Karpas-422 (cell line): ENCODE data around the gene ZNF248. TPM values are rescaled to one million over a fixed set of nuclear protein-coding genes. Genes with fewer than 3 reads are reported as not detected.
"Not testable (repeated sequence)": the region's sequence is repeated elsewhere in the genome, so short reads cannot be mapped to it uniquely, and the experiment has no call there.

Experiments
- DNase-seq: peaks from one replicate; pipeline ENCODE4 v3.0.0-alpha.2; 2015
- H2AFZ ChIP-seq: fragments of 200-600 bp; sonication (generic); 2 replicates; pipeline ENCODE4 v1.6.1; 2014; ENCODE audit warnings: antibody characterized with exemption, low read length, mixed read lengths
- H3K27ac ChIP-seq: fragments of 200-600 bp; sonication (generic); 2 replicates; pipeline ENCODE4 v1.5.1; 2014; ENCODE audit warnings: mild to moderate bottlenecking, low read length, moderate library complexity
- H3K27me3 ChIP-seq: fragments of 200-600 bp; sonication (generic); 2 replicates; pipeline ENCODE4 v1.6.1; 2014; ENCODE audit warnings: low read length, mixed read lengths
- H3K36me3 ChIP-seq: fragments of 200-600 bp; sonication (generic); 2 replicates; pipeline ENCODE4 v1.6.1; 2014; ENCODE audit warnings: low read length, mixed read lengths; ENCODE audit not compliant: insufficient read depth
- H3K4me1 ChIP-seq: fragments of 200-600 bp; sonication (generic); 2 replicates; pipeline ENCODE4 v1.6.1; 2014; ENCODE audit warnings: mild to moderate bottlenecking, low read length, mixed read lengths
- H3K4me2 ChIP-seq: fragments of 200-600 bp; sonication (generic); 2 replicates; pipeline ENCODE4 v1.6.1; 2014; ENCODE audit warnings: low read length, low read depth, mild to moderate bottlenecking; ENCODE audit not compliant: poor library complexity, severe bottlenecking
- H3K4me3 ChIP-seq: fragments of 200-600 bp; sonication (generic); 2 replicates; pipeline ENCODE4 v1.5.1; 2014; ENCODE audit warnings: mild to moderate bottlenecking, antibody characterized with exemption, low read length, mixed read lengths
- H3K79me2 ChIP-seq: fragments of 200-600 bp; sonication (generic); 2 replicates; pipeline ENCODE4 v1.6.1; 2014; ENCODE audit warnings: mild to moderate bottlenecking, low read length, mixed read lengths
- H3K9ac ChIP-seq: fragments of 200-600 bp; sonication (generic); 2 replicates; pipeline ENCODE4 v1.6.0; 2014; ENCODE audit warnings: low read length
- H3K9me2 ChIP-seq: fragments of 200-600 bp; sonication (generic), shearing (Covaris generic); replicated peaks from 2 replicates; pipeline ENCODE4 v1.6.0; 2014; ENCODE audit warnings: mild to moderate bottlenecking, low read length, moderate library complexity; ENCODE audit not compliant: insufficient read depth
- H3K9me3 ChIP-seq: fragments of 300-700, 200-600 bp; sonication (generic); 2 replicates; pipeline ENCODE4 v1.6.1; 2014; ENCODE audit warnings: low read length, mixed read lengths
- H4K20me1 ChIP-seq: fragments of 200-600 bp; sonication (generic); 2 replicates; pipeline ENCODE4 v1.6.1; 2014; ENCODE audit warnings: mild to moderate bottlenecking, antibody characterized with exemption, low read length, low read depth; ENCODE audit not compliant: insufficient read depth
- total RNA-seq: library from RNA; depleted of rRNA; stranded (reverse); fragments of >200 nt; shearing (Covaris generic); gene quantifications from 2 replicates; pipeline ENCODE4 v1.2.3, GENCODE V29; 2014; ENCODE audit warnings: low replicate concordance

Gene ZNF248
- total RNA-seq, 1 experiment from 2014 or later: 17.7 TPM

- H3K4me3 ChIP-seq: no peak overlapping the region
- no peak overlapping the region for H3K4me2 ChIP-seq
- H3K9me3 ChIP-seq: no peaks in the 10 kb centered on the region
- H2AFZ ChIP-seq: no peak overlapping the region
- H3K9ac ChIP-seq: no peak overlapping the region
- no peaks in the 10 kb centered on the region for H3K79me2 ChIP-seq
- H3K36me3 ChIP-seq: no peaks in the 10 kb centered on the region
- H4K20me1 ChIP-seq: no peaks in the 10 kb centered on the region
- no peaks in the 10 kb centered on the region for H3K4me1 ChIP-seq
- no peak overlapping the region for H3K27ac ChIP-seq
- no peaks in the 10 kb centered on the region for H3K27me3 ChIP-seq
- peak; percentile 79 for DNase-seq
- no peaks in the 10 kb centered on the region for H3K9me2 ChIP-seq
Observed at GRCh38 chr10:37754538-37755323, 102.7 kb downstream of the ZNF248 start.

GRCh38 chr10:37752334-37752875, 105.0 kb downstream of the ZNF248 start:
- no peaks in the 10 kb centered on the region for H4K20me1 ChIP-seq
- no peak overlapping the region for H2AFZ ChIP-seq
- H3K27ac ChIP-seq: no peak overlapping the region
- H3K9me2 ChIP-seq: no peaks in the 10 kb centered on the region
- no peak overlapping the region for H3K9ac ChIP-seq
- H3K36me3 ChIP-seq: no peaks in the 10 kb centered on the region
- H3K27me3 ChIP-seq: no peaks in the 10 kb centered on the region
- peak; percentile 28 for DNase-seq
- H3K9me3 ChIP-seq: no peaks in the 10 kb centered on the region
- no peak overlapping the region for H3K4me3 ChIP-seq
- H3K4me1 ChIP-seq: no peaks in the 10 kb centered on the region
- H3K4me2 ChIP-seq: no peak overlapping the region
- H3K79me2 ChIP-seq: no peaks in the 10 kb centered on the region

- H3K4me2 ChIP-seq: no peak overlapping the region
- H3K4me1 ChIP-seq: no peaks in the 10 kb centered on the region
- no peaks in the 10 kb centered on the region for H3K9me2 ChIP-seq
- H3K36me3 ChIP-seq: no peaks in the 10 kb centered on the region
- H4K20me1 ChIP-seq: no peaks in the 10 kb centered on the region
- H3K4me3 ChIP-seq: no peak overlapping the region
- H3K9me3 ChIP-seq: no peaks in the 10 kb centered on the region
- no peak overlapping the region for H2AFZ ChIP-seq
- no peaks in the 10 kb centered on the region for H3K79me2 ChIP-seq
- no peak overlapping the region for H3K27ac ChIP-seq
- H3K9ac ChIP-seq: no peak overlapping the region
- no peak for DNase-seq
- H3K27me3 ChIP-seq: peaks cover 4% of the 10 kb centered on the region; the same call in 1 of the 2 replicates
Observed at GRCh38 chr10:37748170-37748569, 109.2 kb downstream of the ZNF248 start.

GRCh38 chr10:37747081-37747480, 110.3 kb downstream of the ZNF248 start:
- no peaks in the 10 kb centered on the region for H3K9me3 ChIP-seq
- no peaks in the 10 kb centered on the region for H3K9me2 ChIP-seq
- no peak overlapping the region for H3K4me3 ChIP-seq
- no peaks in the 10 kb centered on the region for H3K4me1 ChIP-seq
- no peak overlapping the region for H2AFZ ChIP-seq
- no peak for DNase-seq
- H3K79me2 ChIP-seq: no peaks in the 10 kb centered on the region
- no peaks in the 10 kb centered on the region for H3K36me3 ChIP-seq
- no peak overlapping the region for H3K4me2 ChIP-seq
- no peaks in the 10 kb centered on the region for H4K20me1 ChIP-seq
- H3K9ac ChIP-seq: no peak overlapping the region
- no peak overlapping the region for H3K27ac ChIP-seq
- H3K27me3 ChIP-seq: peaks cover 4% of the 10 kb centered on the region; the same call in 1 of the 2 replicates

GRCh38 chr10:37741831-37742230, 115.6 kb downstream of the ZNF248 start:
- no peak overlapping the region for H3K27ac ChIP-seq
- H3K9ac ChIP-seq: no peak overlapping the region
- no peaks in the 10 kb centered on the region for H3K4me1 ChIP-seq
- H3K9me2 ChIP-seq: no peaks in the 10 kb centered on the region
- H3K9me3 ChIP-seq: no peaks in the 10 kb centered on the region
- no peaks in the 10 kb centered on the region for H3K79me2 ChIP-seq
- peaks cover 4% of the 10 kb centered on the region; the same call in 1 of the 2 replicates for H3K27me3 ChIP-seq
- H3K36me3 ChIP-seq: no peaks in the 10 kb centered on the region
- no peak overlapping the region for H3K4me2 ChIP-seq
- no peak overlapping the region for H3K4me3 ChIP-seq
- no peak for DNase-seq
- no peak overlapping the region for H2AFZ ChIP-seq
- no peaks in the 10 kb centered on the region for H4K20me1 ChIP-seq

GRCh38 chr10:37739181-37739580, 118.2 kb downstream of the ZNF248 start:
- H3K27ac ChIP-seq: no peak overlapping the region
- peaks cover 4% of the 10 kb centered on the region; the same call in 1 of the 2 replicates for H3K27me3 ChIP-seq
- H3K9ac ChIP-seq: no peak overlapping the region
- H2AFZ ChIP-seq: no peak overlapping the region
- H3K9me3 ChIP-seq: no peaks in the 10 kb centered on the region
- no peaks in the 10 kb centered on the region for H3K79me2 ChIP-seq
- H4K20me1 ChIP-seq: no peaks in the 10 kb centered on the region
- H3K36me3 ChIP-seq: no peaks in the 10 kb centered on the region
- no peak overlapping the region for H3K4me3 ChIP-seq
- no peaks in the 10 kb centered on the region for H3K9me2 ChIP-seq
- H3K4me2 ChIP-seq: no peak overlapping the region
- DNase-seq: no peak
- H3K4me1 ChIP-seq: no peaks in the 10 kb centered on the region

- not testable (repeated sequence) for H3K79me2 ChIP-seq
Observed at GRCh38 chr10:37738241-37738640, 119.2 kb downstream of the ZNF248 start.

GRCh38 chr10:37737336-37737735, 120.1 kb downstream of the ZNF248 start:
- no peaks in the 10 kb centered on the region for H3K9me2 ChIP-seq
- no peaks in the 10 kb centered on the region for H4K20me1 ChIP-seq
- H3K4me2 ChIP-seq: no peak overlapping the region
- H2AFZ ChIP-seq: no peak overlapping the region
- no peak overlapping the region for H3K27ac ChIP-seq
- H3K27me3 ChIP-seq: no peaks in the 10 kb centered on the region
- no peaks in the 10 kb centered on the region for H3K4me1 ChIP-seq
- no peaks in the 10 kb centered on the region for H3K36me3 ChIP-seq
- no peaks in the 10 kb centered on the region for H3K9me3 ChIP-seq
- H3K4me3 ChIP-seq: no peak overlapping the region
- no peaks in the 10 kb centered on the region for H3K79me2 ChIP-seq
- H3K9ac ChIP-seq: no peak overlapping the region
- no peak for DNase-seq

More at GRCh38 chr10:37738241-37738640, 119.2 kb downstream of the ZNF248 start:
- not testable (repeated sequence) for H4K20me1 ChIP-seq, H3K9ac ChIP-seq, H3K4me3 ChIP-seq, H3K9me3 ChIP-seq, H3K36me3 ChIP-seq, H3K4me2 ChIP-seq, H3K27me3 ChIP-seq, DNase-seq, H3K27ac ChIP-seq, H3K9me2 ChIP-seq, H2AFZ ChIP-seq, H3K4me1 ChIP-seq
